GM19372 (cell line): ENCODE data around the gene SLC29A3.
"Not testable (repeated sequence)": the region's sequence is repeated elsewhere in the genome, so short reads cannot be mapped to it uniquely, and the experiment has no call there.

Experiments used
- ATAC-seq: cut with Tn5 transposase; IDR thresholded peaks from one replicate; pipeline ENCODE4 v1.9.1; 2021; ENCODE audit warnings: mild to moderate bottlenecking, low read depth, moderate library complexity; ENCODE audit not compliant: unreplicated experiment

Gene SLC29A3

DNA sequence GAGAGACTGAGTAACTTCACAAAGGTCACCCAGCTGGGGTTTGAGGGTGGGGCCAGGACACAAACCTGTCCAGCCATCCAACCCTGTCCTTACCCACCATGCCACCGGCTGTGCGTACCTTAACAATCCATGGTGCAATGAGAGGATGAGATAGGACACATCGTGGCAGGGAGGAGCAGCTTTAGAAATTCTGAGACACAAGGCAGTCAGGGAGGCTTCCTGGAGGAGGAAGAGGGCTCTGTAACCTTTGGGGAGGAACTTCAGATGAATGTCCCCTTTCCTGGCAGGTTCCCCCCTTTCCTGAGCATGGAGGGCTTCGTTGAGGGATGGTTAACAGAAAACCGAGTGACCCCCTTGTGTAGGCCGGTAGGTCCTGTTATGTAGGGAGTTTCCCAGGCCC, 35.6 kb upstream of the SLC29A3 start:
- ATAC-seq: no peak

GRCh38 chr10:71283876-71284275, 35.2 kb upstream of the SLC29A3 start:
- no peak for ATAC-seq

DNA sequence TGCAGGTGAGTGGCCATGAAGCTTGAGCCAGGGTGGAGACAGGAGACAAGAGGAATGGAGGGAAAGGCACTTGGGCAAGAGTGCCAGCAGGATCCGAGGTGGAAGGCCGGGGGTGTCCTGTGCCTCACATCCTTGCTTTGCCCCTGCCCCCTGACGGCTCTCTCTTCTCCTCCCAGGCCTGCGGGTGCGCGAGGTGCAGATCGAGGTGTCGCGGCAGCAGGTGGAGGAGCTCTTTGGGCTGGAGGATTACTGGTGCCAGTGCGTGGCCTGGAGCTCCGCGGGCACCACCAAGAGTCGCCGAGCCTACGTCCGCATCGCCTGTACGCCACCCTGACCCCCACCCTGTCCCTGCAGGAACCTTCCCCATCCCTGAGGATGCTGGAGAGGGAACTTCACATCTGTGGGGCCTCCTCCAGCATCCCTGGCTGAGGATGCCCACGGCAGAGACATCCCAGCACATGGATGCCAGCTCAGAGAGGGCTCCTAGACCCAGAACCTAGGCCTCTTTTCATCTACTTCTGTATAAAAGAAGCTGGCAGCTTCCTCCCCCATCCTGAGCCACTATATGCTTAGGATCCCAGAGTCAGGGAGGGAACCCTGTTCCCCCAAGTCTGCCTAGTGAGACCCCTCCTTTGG, 34.4 kb upstream of the SLC29A3 start:
- no peak for ATAC-seq

GRCh38 chr10:71285180-71285545, 33.9 kb upstream of the SLC29A3 start:
- ATAC-seq: no peak

- no peak for ATAC-seq
These were observed 33.1 kb upstream of the SLC29A3 start for GRCh38 chr10:71285986-71286385.

DNA sequence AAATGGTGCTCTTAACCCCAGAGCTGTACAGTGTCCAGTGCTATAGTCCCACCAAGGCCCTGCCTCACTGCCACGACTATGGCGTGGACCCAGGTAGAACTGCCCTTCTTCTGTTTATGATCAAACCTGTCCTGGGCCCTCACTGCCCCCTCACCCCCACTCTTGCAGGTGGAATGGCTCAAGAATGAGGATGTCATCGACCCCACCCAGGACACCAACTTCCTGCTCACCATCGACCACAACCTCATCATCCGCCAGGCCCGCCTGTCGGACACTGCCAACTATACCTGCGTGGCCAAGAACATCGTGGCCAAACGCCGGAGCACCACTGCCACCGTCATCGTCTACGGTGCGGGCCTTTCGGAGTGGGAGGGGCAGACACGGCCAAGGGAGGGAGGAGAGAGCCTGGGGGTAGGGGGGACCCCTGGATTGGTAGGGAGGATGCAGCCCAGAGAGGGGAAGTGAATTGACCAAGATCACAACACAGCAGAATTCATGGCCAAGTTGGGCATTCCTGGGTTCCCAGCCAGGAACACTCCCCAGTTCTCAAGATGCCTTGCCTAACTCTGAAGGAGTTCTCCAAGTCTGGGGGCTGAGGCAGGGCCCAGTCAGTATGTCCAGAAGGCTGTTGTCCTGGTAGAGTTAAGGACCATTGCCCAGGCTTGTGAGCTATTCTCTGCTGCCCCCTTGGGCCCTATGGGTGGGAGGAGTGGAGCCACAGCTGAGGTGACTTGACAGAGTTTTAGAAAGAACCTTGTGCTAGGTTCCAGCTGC, 32.4 kb upstream of the SLC29A3 start:
- ATAC-seq: no peak

GRCh38 chr10:71287456-71287855, 31.6 kb upstream of the SLC29A3 start:
- no peak for ATAC-seq

GRCh38 chr10:71288461-71288860, 30.6 kb upstream of the SLC29A3 start:
- no peak for ATAC-seq

- ATAC-seq: no peak
These were observed 29.5 kb upstream of the SLC29A3 start for GRCh38 chr10:71289421-71290130.

- no peak for ATAC-seq
These were observed 28.7 kb upstream of the SLC29A3 start for GRCh38 chr10:71290331-71290730.

GRCh38 chr10:71290806-71291527, 28.1 kb upstream of the SLC29A3 start:
- no peak for ATAC-seq

DNA sequence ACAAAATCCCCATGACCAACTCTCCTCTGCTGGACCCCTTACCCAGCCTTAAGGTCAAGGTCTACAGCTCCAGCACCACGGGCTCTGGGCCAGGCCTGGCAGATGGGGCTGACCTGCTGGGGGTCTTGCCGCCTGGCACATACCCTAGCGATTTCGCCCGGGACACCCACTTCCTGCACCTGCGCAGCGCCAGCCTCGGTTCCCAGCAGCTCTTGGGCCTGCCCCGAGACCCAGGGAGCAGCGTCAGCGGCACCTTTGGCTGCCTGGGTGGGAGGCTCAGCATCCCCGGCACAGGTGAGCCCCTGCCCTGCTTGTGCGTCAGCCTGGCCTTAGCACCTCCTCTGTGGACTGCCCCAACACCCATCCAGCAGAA, 27.5 kb upstream of the SLC29A3 start:
- no peak for ATAC-seq

DNA sequence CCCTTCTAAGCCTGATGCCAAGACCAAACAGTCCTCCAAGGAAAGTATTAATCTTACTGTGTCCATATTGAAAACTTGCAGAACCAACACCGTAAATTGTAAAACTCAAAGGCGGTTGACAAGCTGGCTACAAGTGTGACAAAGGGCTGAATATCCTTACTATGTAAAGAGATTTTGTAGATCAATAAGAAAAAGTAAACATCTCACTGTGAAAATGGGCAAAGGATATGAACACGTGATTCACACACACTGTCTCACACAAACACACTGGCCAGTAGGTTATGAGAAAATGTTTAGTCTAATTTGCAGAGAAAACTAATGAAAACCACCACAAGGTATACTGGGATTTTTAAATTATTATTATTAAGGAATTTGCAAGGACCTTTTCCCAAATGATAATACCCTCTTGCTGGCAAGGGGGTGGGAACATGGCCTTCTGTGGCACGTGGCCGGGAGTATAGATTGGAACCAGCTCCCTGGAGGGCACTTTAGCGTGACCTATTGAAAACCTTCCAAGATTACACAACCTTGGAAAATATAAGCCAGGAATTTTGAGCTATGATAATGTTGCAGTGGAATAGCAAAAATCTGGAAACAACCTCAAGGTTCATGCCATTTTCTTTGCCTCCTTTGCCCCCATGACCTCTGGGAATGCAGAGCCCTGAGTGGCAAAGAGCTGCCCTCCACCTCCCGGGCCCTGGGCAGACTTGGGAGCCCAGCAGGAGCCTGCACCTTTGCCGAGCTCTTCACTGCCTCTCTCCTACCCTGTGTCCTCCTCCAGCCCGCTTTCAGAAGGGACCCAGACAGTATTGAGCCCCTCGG, 26.2 kb upstream of the SLC29A3 start:
- no peak for ATAC-seq

DNA sequence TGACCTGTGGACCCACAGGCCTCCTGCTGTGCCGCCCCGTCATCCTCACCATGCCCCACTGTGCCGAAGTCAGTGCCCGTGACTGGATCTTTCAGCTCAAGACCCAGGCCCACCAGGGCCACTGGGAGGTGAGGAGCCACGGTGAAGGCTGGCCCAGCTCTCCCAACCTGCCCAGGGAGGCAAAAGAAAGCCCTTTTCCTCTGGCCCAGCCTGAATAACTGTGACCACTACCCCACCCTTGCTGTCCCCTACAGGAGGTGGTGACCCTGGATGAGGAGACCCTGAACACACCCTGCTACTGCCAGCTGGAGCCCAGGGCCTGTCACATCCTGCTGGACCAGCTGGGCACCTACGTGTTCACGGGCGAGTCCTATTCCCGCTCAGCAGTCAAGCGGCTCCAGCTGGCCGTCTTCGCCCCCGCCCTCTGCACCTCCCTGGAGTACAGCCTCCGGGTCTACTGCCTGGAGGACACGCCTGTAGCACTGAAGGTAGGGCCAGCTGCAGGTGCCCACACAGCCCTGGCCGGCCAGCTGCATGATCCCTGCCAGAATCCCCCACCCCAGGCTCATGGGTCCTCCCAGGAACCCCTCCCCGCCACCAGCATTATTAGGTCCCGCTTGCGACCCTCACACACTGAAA, 25.5 kb upstream of the SLC29A3 start:
- no peak for ATAC-seq

GRCh38 chr10:71294091-71294561, 24.9 kb upstream of the SLC29A3 start:
- ATAC-seq: no peak

DNA sequence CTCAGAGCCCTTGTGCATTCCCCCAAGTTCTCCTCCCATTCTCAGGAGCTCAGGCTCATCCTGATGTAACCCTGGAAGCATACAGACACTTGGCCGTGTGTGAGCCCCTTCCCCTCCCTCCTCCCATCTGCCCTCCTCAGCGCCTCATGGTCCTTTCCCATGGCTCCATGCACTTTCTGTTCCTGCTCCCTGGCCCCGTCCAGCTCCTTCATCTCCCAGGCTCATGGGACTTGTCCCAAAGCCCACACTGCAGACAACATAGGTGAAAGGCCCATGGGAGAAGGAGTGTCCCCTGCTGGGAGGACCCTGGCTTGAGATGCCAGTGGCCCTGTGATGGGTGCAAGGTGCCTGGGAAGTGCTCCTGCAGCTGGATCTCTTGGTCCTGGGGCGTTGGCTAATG, 24.2 kb upstream of the SLC29A3 start:
- no peak for ATAC-seq

DNA sequence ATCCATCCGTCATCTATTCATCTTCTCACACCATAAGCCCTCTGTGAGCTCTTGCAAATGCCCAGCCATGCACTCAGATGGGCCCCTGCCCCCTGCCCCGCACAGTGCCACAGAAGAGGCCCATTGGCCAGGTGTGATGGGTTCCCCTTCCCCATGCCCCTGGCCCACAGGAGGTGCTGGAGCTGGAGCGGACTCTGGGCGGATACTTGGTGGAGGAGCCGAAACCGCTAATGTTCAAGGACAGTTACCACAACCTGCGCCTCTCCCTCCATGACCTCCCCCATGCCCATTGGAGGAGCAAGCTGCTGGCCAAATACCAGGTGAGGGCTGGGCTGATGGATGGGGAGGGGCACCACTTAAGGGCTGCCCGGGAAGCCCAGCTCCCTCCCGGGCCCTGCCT, 23.4 kb upstream of the SLC29A3 start:
- ATAC-seq: no peak

DNA sequence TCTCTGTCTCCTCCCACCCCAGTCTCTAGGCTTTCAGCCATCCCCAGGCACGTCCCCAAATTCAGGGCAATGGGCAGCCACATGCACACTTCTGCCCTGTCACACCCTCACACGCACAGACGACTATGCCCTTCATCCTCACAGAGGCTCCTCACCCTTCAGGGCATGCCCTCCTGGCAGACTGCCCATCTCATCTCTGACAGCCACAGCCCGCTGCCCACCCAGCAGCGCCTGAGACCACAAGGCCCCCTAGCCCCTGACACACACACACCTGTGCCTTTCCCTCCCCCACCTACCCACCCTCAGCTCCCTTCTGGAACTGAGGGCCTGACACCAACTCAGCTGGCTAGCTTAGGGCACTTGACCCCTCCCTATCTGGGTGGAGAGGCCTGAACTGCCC, 23.0 kb upstream of the SLC29A3 start:
- ATAC-seq: no peak

GRCh38 chr10:71296811-71297210, 22.2 kb upstream of the SLC29A3 start:
- not testable (repeated sequence) for ATAC-seq

DNA sequence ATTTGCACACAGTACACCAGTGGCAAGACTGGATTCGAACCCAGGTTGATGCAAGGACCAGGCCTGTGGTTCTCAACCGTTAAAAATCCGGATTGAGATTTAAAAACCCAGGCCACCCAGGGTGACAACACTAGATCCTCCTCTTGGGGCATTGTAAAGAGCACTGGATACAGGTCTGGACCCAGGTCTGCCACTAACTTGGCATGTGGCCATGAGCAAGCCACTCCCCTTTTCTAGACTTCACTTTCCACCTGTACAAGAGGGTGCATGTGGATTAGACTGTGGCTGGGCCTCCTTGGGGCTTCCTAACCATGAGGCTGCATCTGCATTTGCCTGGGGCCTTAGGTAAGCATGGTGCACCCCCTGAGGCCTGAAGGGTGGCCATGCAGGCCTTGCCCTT, 21.7 kb upstream of the SLC29A3 start:
- ATAC-seq: no peak
